GM18858 (cell line): ENCODE results near the gene AMDHD2.
"Not testable (repeated sequence)": the region's sequence is repeated elsewhere in the genome, so short reads cannot be mapped to it uniquely, and the experiment has no call there.

Experiments
- ATAC-seq: cut with Tn5 transposase; IDR thresholded peaks from one replicate; pipeline ENCODE4 v1.9.1; 2021; ENCODE audit not compliant: unreplicated experiment

AMDHD2 gene

DNA sequence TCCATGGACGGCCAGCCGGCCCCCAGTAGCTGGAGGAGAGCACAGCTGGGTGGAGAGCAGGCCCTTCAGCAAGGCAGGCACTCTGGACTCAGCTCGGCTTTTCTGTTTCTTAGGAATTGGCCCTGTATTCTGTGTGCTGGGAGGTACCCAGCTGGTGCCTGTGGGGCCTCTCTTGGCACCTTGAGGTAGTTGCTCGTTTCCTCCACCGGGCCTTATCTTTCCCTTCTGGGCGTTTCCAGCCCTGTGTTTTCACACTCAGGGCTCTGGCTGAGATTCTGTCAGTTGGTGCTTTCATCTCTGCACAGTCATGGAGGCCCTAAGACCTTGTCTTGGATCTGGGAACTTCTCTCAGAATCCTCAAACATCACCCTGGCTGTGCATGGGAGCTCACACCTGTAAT, 47.3 kb downstream of the AMDHD2 start:
- not testable (repeated sequence) for ATAC-seq

DNA sequence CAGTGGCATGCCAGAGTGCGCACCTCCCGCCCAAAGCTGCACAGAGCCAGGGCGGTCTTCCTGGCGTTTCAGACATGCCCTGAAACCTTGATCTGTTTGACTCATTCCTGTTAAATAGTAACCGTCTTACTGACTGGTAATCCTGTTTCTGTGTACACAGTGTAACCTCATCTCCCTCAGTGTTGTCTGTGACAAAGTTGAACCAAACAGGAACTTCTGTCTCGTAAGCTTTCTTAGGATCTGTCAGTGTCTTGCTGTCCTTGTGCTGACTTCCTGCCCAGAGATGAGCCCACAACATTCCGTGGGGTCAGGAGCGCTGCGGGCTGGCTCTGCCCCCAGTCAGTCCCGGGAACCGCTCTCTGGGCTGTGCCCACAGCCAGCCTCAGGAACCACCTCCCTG, 48.4 kb downstream of the AMDHD2 start:
- not testable (repeated sequence) for ATAC-seq

DNA sequence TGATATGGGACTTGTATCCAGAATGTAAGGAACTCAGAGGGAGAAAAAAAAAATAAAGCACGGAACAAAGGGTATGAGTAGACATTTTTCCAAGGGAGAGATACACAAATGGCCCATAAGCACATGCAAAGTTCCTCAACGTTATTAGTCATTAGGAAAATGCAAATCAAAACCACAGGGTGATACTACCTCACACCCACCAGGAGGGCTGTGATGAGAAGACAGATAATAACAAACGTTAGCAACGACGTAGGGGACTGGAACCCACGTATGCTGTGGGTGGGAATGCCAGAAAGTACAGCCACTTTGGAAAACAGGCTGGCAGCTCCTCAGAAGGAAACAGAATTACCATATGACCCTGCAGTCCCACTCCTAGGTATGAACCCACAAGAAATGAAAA, 52.5 kb downstream of the AMDHD2 start:
- not testable (repeated sequence) for ATAC-seq

- ATAC-seq: not testable (repeated sequence)
These were observed 55.7 kb downstream of the AMDHD2 start for GRCh38 chr16:2575839-2576238.

DNA sequence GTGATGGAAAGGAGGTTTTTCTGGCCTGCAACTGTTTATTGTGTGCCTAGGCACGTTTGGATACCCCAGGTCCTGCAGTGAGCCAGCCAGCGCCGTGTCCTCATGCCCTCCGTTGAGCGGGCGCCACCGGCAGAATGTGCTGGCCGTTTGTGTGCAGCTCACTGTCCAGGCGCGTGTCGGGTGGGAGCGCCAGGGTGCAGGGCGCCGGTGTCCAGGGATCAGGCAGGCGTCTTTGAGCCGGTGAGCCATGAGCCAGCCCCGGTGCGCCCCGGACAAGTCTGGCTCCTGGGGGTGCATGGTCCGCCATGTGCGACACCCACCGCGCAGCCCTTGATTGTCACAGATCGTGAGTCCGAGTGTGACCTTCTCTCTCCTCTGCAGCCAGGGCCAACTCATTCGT, 56.9 kb downstream of the AMDHD2 start:
- not testable (repeated sequence) for ATAC-seq

DNA sequence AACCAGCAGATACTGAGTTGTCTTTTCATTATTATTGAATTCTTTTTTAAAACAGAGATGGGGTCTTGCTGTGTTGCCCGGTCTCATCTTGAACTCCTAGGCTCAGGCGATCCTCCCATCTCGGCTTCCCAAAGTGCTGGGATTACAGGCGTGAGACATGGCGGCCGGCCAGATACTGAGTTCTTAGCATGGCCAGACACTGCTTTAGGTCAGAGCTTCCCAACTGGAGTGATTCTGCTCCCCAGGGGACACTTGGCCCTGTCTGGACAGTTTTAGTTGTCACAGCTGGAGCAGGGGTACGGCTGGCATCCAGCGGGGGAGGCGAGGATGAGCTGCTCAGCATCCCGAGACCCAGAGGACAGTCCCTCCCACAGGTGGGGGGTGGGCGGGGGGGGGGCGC, 58.7 kb downstream of the AMDHD2 start:
- ATAC-seq: not testable (repeated sequence)

- ATAC-seq: not testable (repeated sequence)
These were observed 60.0 kb downstream of the AMDHD2 start for GRCh38 chr16:2580143-2580542.

GRCh38 chr16:2580818-2581217, 60.6 kb downstream of the AMDHD2 start:
- not testable (repeated sequence) for ATAC-seq
